PC-3 (cell line): ENCODE measurements around the gene ADRB2. TPM values are rescaled to one million over a fixed set of nuclear protein-coding genes. Genes with fewer than 3 reads are reported as not detected.

Experiments used
- ATAC-seq: fragments of 200-7000 bp; cut with Tn5 transposase; 2 replicates; pipeline ENCODE4 v1.9.1; 2020; ENCODE audit warnings: mild to moderate bottlenecking, moderate library complexity
- BruUV-seq: library from RNA; stranded (reverse); fragments of 400-500 nt; replicated peaks from 2 replicates; lab custom pipeline; 2021; lab: Mats Ljungman, UMichigan
- CTCF ChIA-PET: fragments of 300-600 bp; sonication (Branson Sonifier 250); formaldehyde crosslinking; loops from one replicate; lab custom pipeline; 2022; ENCODE audit warnings: antibody characterized with exemption; lab: Charles Lee
- POLR2A ChIA-PET: fragments of 300-600 bp; sonication (Branson Sonifier 250); formaldehyde crosslinking; loops from one replicate; lab custom pipeline; 2022; ENCODE audit warnings: antibody characterized with exemption; ENCODE audit not compliant: unreplicated experiment; lab: Charles Lee
- DNase-seq: peaks from one replicate; pipeline ENCODE4 v3.0.0-alpha.2; 2015
- H2AFZ ChIP-seq: fragments of 300-600 bp; sonication (generic); 2 replicates; pipeline ENCODE4 v1.6.0; 2016; ENCODE audit warnings: antibody characterized with exemption, low read length
- H3F3A ChIP-seq: fragments of 300-600 bp; sonication (generic); one replicate; pipeline ENCODE4 v1.6.0; 2017; ENCODE audit warnings: antibody characterized with exemption, low read length, control low read depth, mild to moderate bottlenecking; ENCODE audit not compliant: unreplicated experiment
- H3K27ac ChIP-seq: fragments of 300-600 bp; sonication (generic); 2 replicates; pipeline ENCODE4 v1.5.1; 2016; ENCODE audit warnings: mild to moderate bottlenecking, low read length
- H3K27me3 ChIP-seq: fragments of 300-600 bp; sonication (generic); 2 replicates; pipeline ENCODE4 v1.6.1; 2016; ENCODE audit warnings: low read length, mixed read lengths
- H3K36me3 ChIP-seq: fragments of 300-600 bp; sonication (generic); 2 replicates; pipeline ENCODE4 v1.6.1; 2016; ENCODE audit warnings: low read depth, mixed run types, low read length, mixed read lengths
- H3K4me1 ChIP-seq: fragments of 300-600 bp; sonication (generic); 2 replicates; pipeline ENCODE4 v1.5.1; 2016; ENCODE audit warnings: low read length; ENCODE audit not compliant: insufficient read depth
- H3K4me2 ChIP-seq: fragments of 300-600 bp; sonication (generic); 2 replicates; pipeline ENCODE4 v1.6.0; 2016; ENCODE audit warnings: low read length
- H3K4me3 ChIP-seq: fragments of 300-600 bp; sonication (generic); 2 replicates; pipeline ENCODE4 v1.5.1; 2016; ENCODE audit warnings: mild to moderate bottlenecking, low read length, mixed read lengths
- H3K79me2 ChIP-seq: fragments of 300-600 bp; sonication (generic); 2 replicates; pipeline ENCODE4 v1.6.1; 2017; ENCODE audit warnings: low read length, mixed read lengths
- H3K9ac ChIP-seq: fragments of 300-600 bp; sonication (generic); 2 replicates; pipeline ENCODE4 v1.6.0; 2016; ENCODE audit warnings: mild to moderate bottlenecking, low read length
- H3K9me2 ChIP-seq: fragments of 300-600 bp; sonication (generic); replicated peaks from 2 replicates; pipeline ENCODE4 v1.6.1; 2016; ENCODE audit warnings: mixed run types, low read length, mixed read lengths
- H3K9me3 ChIP-seq: fragments of 300-600 bp; sonication (generic); 2 replicates; pipeline ENCODE4 v1.6.1; 2016; ENCODE audit warnings: low read length, mixed read lengths
- H4K20me1 ChIP-seq: fragments of 300-600 bp; sonication (generic); 2 replicates; pipeline ENCODE4 v1.6.1; 2016; ENCODE audit warnings: low read length, mixed read lengths
- EZH2 ChIP-seq: fragments of 300-600 bp; sonication (generic); IDR thresholded peaks from one replicate; pipeline ENCODE4 v1.6.1; 2017; ENCODE audit warnings: antibody characterized with exemption, mild to moderate bottlenecking, low read length; ENCODE audit not compliant: unreplicated experiment
- EZH2phosphoT487 ChIP-seq: fragments of 300-600 bp; sonication (generic); IDR thresholded peaks from 2 replicates; pipeline ENCODE4 v1.6.1; 2018; ENCODE audit warnings: mild to moderate bottlenecking, antibody characterized with exemption, low read length, borderline replicate concordance
- intact Hi-C: fragments of 100-400 bp; cut with micrococcal nuclease; formaldehyde crosslinking; loops from 2 replicates; pipeline ENCODE4 v1.9.0; 2023
- total RNA-seq: library from RNA; depleted of rRNA; stranded (reverse); fragments of >200 nt; gene quantifications from 2 replicates; pipeline ENCODE4 v1.2.3, GENCODE V29; 2014
- TF ChIP-seq, protein P1 (sequence below): fragments of 300-600 bp; sonication (generic); conservative IDR thresholded peaks from 2 replicates; pipeline ENCODE4 v1.5.1; 2017; ENCODE audit warnings: antibody characterized with exemption, low read depth, mild to moderate bottlenecking, low read length

Gene ADRB2
- total RNA-seq, 1 experiment from 2014 or later = 41.1 TPM

DNA sequence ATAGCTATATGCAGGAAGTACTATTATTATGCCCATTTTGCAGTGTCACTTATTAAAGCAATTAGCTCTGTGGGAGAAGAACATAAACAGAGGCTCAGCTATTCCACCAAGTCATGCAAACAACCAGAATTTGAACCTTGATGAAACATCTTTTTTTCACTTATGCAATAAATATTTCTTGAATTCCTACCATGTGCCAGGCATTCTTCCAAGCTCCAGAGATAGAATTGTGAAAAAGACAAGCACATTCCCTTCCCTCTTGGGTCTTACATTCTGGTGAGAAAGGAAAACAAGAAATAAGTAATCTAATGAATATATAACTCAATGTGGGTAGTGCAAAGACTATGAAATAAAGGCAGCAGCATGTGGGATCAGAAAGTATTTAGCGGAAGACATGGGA lies 32.1 kb upstream of the ADRB2 start:
- Histone ChIP-seq H4K20me1 (no peaks in the 10 kb centered on the region), H3K4me1 (peaks cover 58% of the 10 kb centered on the region), H2AFZ (no peak overlapping the region), H3K79me2 (no peaks in the 10 kb centered on the region), H3K4me3 (no peak overlapping the region), H3K36me3 (no peaks in the 10 kb centered on the region), H3K27ac (peak overlapping the region; percentile 56; the same call in 1 of the 2 replicates), H3K4me2 (no peak overlapping the region), H3K9me2 (no peaks in the 10 kb centered on the region), H3K9ac (no peak overlapping the region), H3K9me3 (no peaks in the 10 kb centered on the region), H3K27me3 (no peaks in the 10 kb centered on the region), H3F3A (no peaks in the 10 kb centered on the region)
- BruUV-seq = no TSS peak
- ATAC-seq = no peak
- no peak for DNase-seq
- intact Hi-C loops = no loop called here
- TF ChIP-seq, protein P1, sequence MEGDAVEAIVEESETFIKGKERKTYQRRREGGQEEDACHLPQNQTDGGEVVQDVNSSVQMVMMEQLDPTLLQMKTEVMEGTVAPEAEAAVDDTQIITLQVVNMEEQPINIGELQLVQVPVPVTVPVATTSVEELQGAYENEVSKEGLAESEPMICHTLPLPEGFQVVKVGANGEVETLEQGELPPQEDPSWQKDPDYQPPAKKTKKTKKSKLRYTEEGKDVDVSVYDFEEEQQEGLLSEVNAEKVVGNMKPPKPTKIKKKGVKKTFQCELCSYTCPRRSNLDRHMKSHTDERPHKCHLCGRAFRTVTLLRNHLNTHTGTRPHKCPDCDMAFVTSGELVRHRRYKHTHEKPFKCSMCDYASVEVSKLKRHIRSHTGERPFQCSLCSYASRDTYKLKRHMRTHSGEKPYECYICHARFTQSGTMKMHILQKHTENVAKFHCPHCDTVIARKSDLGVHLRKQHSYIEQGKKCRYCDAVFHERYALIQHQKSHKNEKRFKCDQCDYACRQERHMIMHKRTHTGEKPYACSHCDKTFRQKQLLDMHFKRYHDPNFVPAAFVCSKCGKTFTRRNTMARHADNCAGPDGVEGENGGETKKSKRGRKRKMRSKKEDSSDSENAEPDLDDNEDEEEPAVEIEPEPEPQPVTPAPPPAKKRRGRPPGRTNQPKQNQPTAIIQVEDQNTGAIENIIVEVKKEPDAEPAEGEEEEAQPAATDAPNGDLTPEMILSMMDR = no peak
- no peak for TF ChIP-seq EZH2phosphoT487
- no peak for TF ChIP-seq EZH2
- ChIA-PET CTCF (no interaction called here), POLR2A (no interaction called here)

DNA sequence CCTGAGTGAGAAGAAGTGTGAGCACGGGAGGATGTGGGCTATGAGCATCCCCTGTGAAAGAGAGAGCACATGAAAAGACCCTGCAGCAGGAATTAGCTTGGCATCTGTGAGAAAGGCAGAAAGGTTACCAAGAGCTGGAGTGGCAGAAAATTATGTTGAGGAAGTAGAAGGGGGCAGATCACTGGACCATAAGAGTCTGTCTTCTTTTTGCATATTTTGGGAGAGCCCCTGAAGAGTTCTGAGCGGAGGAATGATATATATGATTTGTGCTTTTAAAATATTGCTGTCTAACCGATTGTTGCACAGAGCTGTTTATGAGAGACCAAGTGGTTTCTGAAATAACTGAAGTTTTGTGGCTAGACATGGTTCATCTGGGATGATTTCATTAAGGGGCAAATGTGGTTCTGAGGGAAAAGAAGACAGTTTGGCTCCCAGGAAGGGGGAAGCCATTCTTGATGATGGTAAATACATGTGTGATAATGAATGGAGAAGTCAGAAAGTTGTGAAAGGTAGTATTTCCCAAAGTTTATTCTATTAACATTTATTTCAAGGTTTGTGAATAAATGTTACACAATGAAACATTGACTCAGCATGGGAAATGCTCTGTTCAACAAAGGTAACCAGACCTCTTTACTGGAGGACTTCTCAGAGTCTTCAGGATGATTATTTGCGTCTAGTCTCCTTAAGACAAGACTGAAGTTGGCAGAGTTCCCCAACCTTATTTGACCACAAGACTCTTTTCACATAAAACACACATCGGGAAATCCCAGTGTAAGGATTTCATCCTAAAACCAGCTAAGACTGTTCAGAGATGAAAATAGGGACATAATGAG lies 31.5 kb upstream of the ADRB2 start:
- Histone ChIP-seq H3K9ac (no peak overlapping the region; the same call in 1 of the 2 replicates), H3K27me3 (no peaks in the 10 kb centered on the region), H3K9me3 (no peaks in the 10 kb centered on the region), H3F3A (no peaks in the 10 kb centered on the region), H2AFZ (no peak overlapping the region), H3K36me3 (no peaks in the 10 kb centered on the region), H3K79me2 (no peaks in the 10 kb centered on the region), H3K4me3 (no peak overlapping the region), H3K9me2 (no peaks in the 10 kb centered on the region), H4K20me1 (no peaks in the 10 kb centered on the region), H3K27ac (peak overlapping the region; percentile 56), H3K4me2 (peak overlapping the region; percentile 2; the same call in 1 of the 2 replicates), H3K4me1 (peaks cover 51% of the 10 kb centered on the region)
- ChIA-PET POLR2A (interaction anchor here (0.7 kb wide), 1 partner anchor 27 kb away, joined by 3 read pairs; no protein-coding TSS in a partner anchor), CTCF (no interaction called here)
- DNase-seq (peak; percentile 85), ATAC-seq (peak; percentile 2; the same call in 1 of the 2 replicates)
- BruUV-seq = no TSS peak
- no peak for TF ChIP-seq EZH2
- TF ChIP-seq, protein P1 = no peak
- no peak for TF ChIP-seq EZH2phosphoT487
- intact Hi-C loops = no loop called here

DNA sequence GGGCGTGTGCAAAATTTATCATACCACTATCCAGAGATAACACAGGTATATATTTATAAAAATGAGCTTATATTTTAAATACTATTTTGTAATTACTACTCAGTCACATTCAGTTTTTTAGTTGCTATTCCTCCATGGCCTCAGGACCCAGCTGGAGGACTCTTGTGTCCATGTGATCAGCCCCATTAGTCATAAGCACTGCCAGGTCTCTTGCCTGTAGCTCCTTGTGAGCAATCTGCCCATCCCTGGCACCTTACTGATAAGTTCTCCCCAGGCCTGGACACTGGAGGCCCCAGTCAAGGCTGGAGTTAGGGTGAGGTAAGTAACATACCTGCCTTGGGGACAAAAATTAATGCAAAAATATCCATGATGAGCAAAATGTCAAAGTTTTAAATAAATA lies 29.5 kb upstream of the ADRB2 start:
- Histone ChIP-seq H3K9ac (no peak overlapping the region), H3K4me3 (no peak overlapping the region), H3K4me2 (no peak overlapping the region), H3K27ac (no peak overlapping the region), H3K9me2 (no peaks in the 10 kb centered on the region), H4K20me1 (no peaks in the 10 kb centered on the region), H3K79me2 (no peaks in the 10 kb centered on the region), H3K36me3 (no peaks in the 10 kb centered on the region), H3K27me3 (no peaks in the 10 kb centered on the region), H2AFZ (no peak overlapping the region), H3F3A (no peaks in the 10 kb centered on the region), H3K4me1 (peaks cover 31% of the 10 kb centered on the region), H3K9me3 (no peaks in the 10 kb centered on the region)
- TF ChIP-seq, protein P1 = no peak
- TF ChIP-seq EZH2 (no peak), EZH2phosphoT487 (no peak)
- 0 out of 2 replicates have a peak, but pooled peaks have one; percentile 28 for ATAC-seq
- CTCF ChIA-PET = interaction anchor here (0.7 kb wide), 1 partner anchor 66 kb away, joined by 3 read pairs; no protein-coding TSS in a partner anchor
- DNase-seq = peak; percentile 50
- BruUV-seq = no TSS peak
- POLR2A ChIA-PET = no interaction called here
- intact Hi-C loops = no loop called here
